Measurements from ENCODE around the gene TM7SF2. TPM values are rescaled to one million over a fixed set of nuclear protein-coding genes. Genes with fewer than 3 reads are reported as not detected.

TM7SF2 gene
- total and polyA plus RNA-seq, 2 of the 13 experiments (the other 11 are each of a cell fraction or from before 2014, with no cell fraction given): 56.0 to 66.9 TPM

- TF ChIP-seq AKNA (CRISPR knock-in tag; IDR thresholded peaks at IDR 0.05; ENCODE audit: borderline replicate concordance) (no peak), ZNF883 (CRISPR knock-in tag; IDR thresholded peaks at IDR 0.05; ENCODE audit: not compliant biosample characterization) (no peak), ZHX2 (IDR thresholded peaks at IDR 0.05; ENCODE audit: low read depth) (no peak), ZHX2 (CRISPR knock-in tag; IDR thresholded peaks at IDR 0.05; ENCODE audit: borderline replicate concordance) (0 out of 2 replicates have a peak, but pooled peaks have one; percentile 44), ZNF501 (CRISPR knock-in tag; IDR thresholded peaks at IDR 0.05) (no peak), ZMAT5 (CRISPR knock-in tag; IDR thresholded peaks at IDR 0.05; ENCODE audit: borderline replicate concordance, low read depth) (no peak), ZNF549 (CRISPR knock-in tag; IDR thresholded peaks at IDR 0.05) (no peak), CCDC6 (CRISPR knock-in tag; IDR thresholded peaks at IDR 0.05) (no peak), ZNF724P (CRISPR knock-in tag; IDR thresholded peaks at IDR 0.05; ENCODE audit: borderline replicate concordance) (no peak), RARG (CRISPR knock-in tag; IDR thresholded peaks at IDR 0.05; ENCODE audit: low read depth) (no peak), ZBTB37 (CRISPR knock-in tag; IDR thresholded peaks at IDR 0.05) (no peak), NFIC (IDR thresholded peaks at IDR 0.05; ENCODE audit: low read length) (no peak), FUBP1 (CRISPR knock-in tag; IDR thresholded peaks at IDR 0.05; ENCODE audit: borderline replicate concordance) (no peak)
These were observed 1.1 kb downstream of the TM7SF2 start (continued) for GRCh38 chr11:65112546-65113360.

Measured in HepG2 (cell line).